Measurements from ENCODE around the gene COL23A1. TPM values are rescaled to one million over a fixed set of nuclear protein-coding genes. Genes with fewer than 3 reads are reported as not detected.

COL23A1 gene
- total and polyA plus RNA-seq, 2 of the 13 experiments (the other 11 are each of a cell fraction or from before 2014, with no cell fraction given), result not detected

DNA sequence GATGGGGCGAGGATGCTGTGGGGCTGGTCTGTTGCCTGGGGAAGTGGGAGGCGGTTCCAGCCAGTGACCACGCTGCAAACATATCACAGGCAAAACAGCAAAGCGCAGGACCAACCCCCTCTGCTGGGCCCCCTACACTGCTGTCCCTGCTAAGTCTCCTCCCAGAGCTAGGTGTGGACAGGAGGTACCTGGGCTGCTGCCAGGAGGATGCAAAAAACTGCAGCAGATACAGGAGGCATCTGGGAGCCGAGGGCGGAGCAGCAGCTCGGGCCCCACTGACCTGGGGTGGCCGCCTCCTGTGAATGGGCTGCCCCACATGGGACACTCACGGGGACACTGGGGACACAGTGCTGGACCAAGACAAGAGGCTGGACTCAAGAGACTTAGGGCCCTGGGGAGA lies 309.6 kb downstream of the COL23A1 start:
- Histone ChIP-seq H4K20me1 (ENCODE audit: insufficient read depth, low read length) (no peaks in the 10 kb centered on the region), H3K4me3 (replicated peaks in 1 of 3; ENCODE audit: insufficient read depth in 1 of 3, low read depth in 2 of 3, low read length in 3 of 3) (no peak overlapping the region), H3K36me3 (replicated peaks in 1 of 2; ENCODE audit: control insufficient read depth in 1 of 2, insufficient read depth in 2 of 2, low read length in 2 of 2) (no peaks in the 10 kb centered on the region), H3K9me3 (ENCODE audit: low read length) (peaks cover 6% of the 10 kb centered on the region), H3K79me2 (ENCODE audit: insufficient read depth, low read length) (no peaks in the 10 kb centered on the region), H2AFZ (ENCODE audit: low read length) (no peak overlapping the region), H3K9ac (ENCODE audit: insufficient read depth, low read depth, low read length) (no peak overlapping the region), H3K4me2 (ENCODE audit: low read depth, low read length) (no peak overlapping the region), H3K4me1 (ENCODE audit: insufficient read depth, low read length) (peaks cover 19% of the 10 kb centered on the region), H3K27me3 (ENCODE audit: control insufficient read depth in 1 of 2, insufficient read depth in 2 of 2, low read length in 2 of 2) (peaks cover 2 to 37% of the 10 kb centered on the region in 2 experiments; a peak in 4 of 5 replicates), H3K27ac (ENCODE audit: extremely low read length, insufficient read depth, low read length) (no peak overlapping the region)
- WGBS (ENCODE audit: low lambda C conversion rate), result no CpG with 5 or more reads among the region's 9 CpGs
- ATAC-seq (peak; percentile 8; the same call in 2 of the 3 replicates), FAIRE-seq (no peak), DNase-seq (ENCODE audit: low spot score) (no peak)
- intact Hi-C loops (cut with micrococcal nuclease; ENCODE audit: unreplicated experiment) (loop anchor here (5.0 kb wide), 1 partner anchor 557 kb away; no protein-coding TSS in a partner anchor), in situ Hi-C loops (cut with HindIII; ENCODE audit: extremely low pct_ligation_motif_present, low pct_unique_long_range_greater_than_20kb) (loop anchor here (10.0 kb wide), 1 partner anchor 564 kb away; no protein-coding TSS in a partner anchor)
- CTCF ChIA-PET (ENCODE audit: low intra/inter-chr PET ratio, low total read pairs), result interaction anchor here (1.2 to 1.6 kb wide), 2 partner anchors 270 to 559 kb away, joined by 10 to 27 read pairs; no protein-coding TSS in a partner anchor
- TF ChIP-seq TGIF2 (CRISPR knock-in tag; IDR thresholded peaks at IDR 0.05) (no peak), FOXA3 (CRISPR knock-in tag; IDR thresholded peaks at IDR 0.05) (no peak), ZNF780A (CRISPR knock-in tag; IDR thresholded peaks at IDR 0.05) (no peak), NFYC (CRISPR knock-in tag; IDR thresholded peaks at IDR 0.05) (no peak), ZNF383 (CRISPR knock-in tag; IDR thresholded peaks at IDR 0.05; ENCODE audit: borderline replicate concordance) (no peak), MTA3 (CRISPR knock-in tag; IDR thresholded peaks at IDR 0.05) (no peak), ZNF878 (CRISPR knock-in tag; IDR thresholded peaks at IDR 0.05) (no peak), CC2D1A (CRISPR knock-in tag; IDR thresholded peaks at IDR 0.05) (no peak), KLF16 (CRISPR knock-in tag; IDR thresholded peaks at IDR 0.05) (no peak), ZNF547 (CRISPR knock-in tag; IDR thresholded peaks at IDR 0.05) (no peak), E2F2 (CRISPR knock-in tag; IDR thresholded peaks at IDR 0.05; ENCODE audit: borderline replicate concordance) (no peak), RBM39 (IDR thresholded peaks at IDR 0.05; ENCODE audit: low read depth, low read length, poor library complexity, severe bottlenecking) (no peak), FOXP4 (CRISPR knock-in tag; IDR thresholded peaks at IDR 0.05) (no peak), ZBTB49 (CRISPR knock-in tag; IDR thresholded peaks at IDR 0.05; ENCODE audit: borderline replicate concordance) (no peak), ZNF557 (CRISPR knock-in tag; IDR thresholded peaks at IDR 0.05) (no peak)
- POLR2A ChIA-PET, result no interaction called here
- no TSS peak for BruUV-seq (replicated peaks)
